A673 (cell line): ENCODE measurements around the gene CYP4B1. TPM values are rescaled to one million over a fixed set of nuclear protein-coding genes. Genes with fewer than 3 reads are reported as not detected.

ENCODE experiments used
- Bru-seq: library from RNA; stranded (reverse); fragments of 400-500 nt; gene quantifications from one replicate; lab custom pipeline; 2021; lab: Mats Ljungman, UMichigan
- BruChase-seq, 2 experiments: library from RNA; stranded (reverse); fragments of 400-500 nt; gene quantifications; one replicate each; lab custom pipeline; 2021; lab: Mats Ljungman, UMichigan
- BruUV-seq: library from RNA; stranded (reverse); fragments of 400-500 nt; replicated peaks from 2 replicates; lab custom pipeline; 2021; lab: Mats Ljungman, UMichigan
- CTCF ChIA-PET: fragments of 300-600 bp; sonication (Branson Sonifier 250); formaldehyde crosslinking; loops from one replicate; lab custom pipeline; 2022; ENCODE audit warnings: antibody characterized with exemption; lab: Charles Lee
- POLR2A ChIA-PET: fragments of 300-600 bp; sonication (Branson Sonifier 250); formaldehyde crosslinking; loops from one replicate; lab custom pipeline; 2022; ENCODE audit warnings: antibody characterized with exemption; ENCODE audit not compliant: low non-redundant PET; lab: Charles Lee
- DNase-seq: peaks from one replicate; pipeline ENCODE4 v3.0.0-alpha.2; 2015; ENCODE audit warnings: low spot score
- H3K27ac ChIP-seq: fragments of 200-600 bp; sonication (generic); 2 replicates; pipeline ENCODE4 v1.5.1; 2016; ENCODE audit warnings: mixed run types, low read depth, mild to moderate bottlenecking, mixed read lengths, antibody characterized with exemption, low read length; ENCODE audit not compliant: poor library complexity, severe bottlenecking
- H3K27me3 ChIP-seq: fragments of 200-600 bp; sonication (generic); replicated peaks from 2 replicates; pipeline ENCODE4 v1.6.1; 2017; ENCODE audit warnings: mixed run types, low read depth, mild to moderate bottlenecking, mixed read lengths, antibody characterized with exemption, low read length; ENCODE audit not compliant: insufficient read depth, poor library complexity
- H3K36me3 ChIP-seq: fragments of 200-600 bp; sonication (generic); 2 replicates; pipeline ENCODE4 v1.6.1; 2016; ENCODE audit warnings: mixed run types, mild to moderate bottlenecking, mixed read lengths, antibody characterized with exemption, low read length; ENCODE audit not compliant: insufficient read depth, poor library complexity, severe bottlenecking
- H3K4me1 ChIP-seq: fragments of 200-600 bp; sonication (generic); 2 replicates; pipeline ENCODE4 v1.6.1; 2017; ENCODE audit warnings: mixed run types, mild to moderate bottlenecking, mixed read lengths, antibody characterized with exemption, low read length; ENCODE audit not compliant: insufficient read depth, poor library complexity, severe bottlenecking
- H3K4me3 ChIP-seq: fragments of 200-600 bp; sonication (generic); 2 replicates; pipeline ENCODE4 v1.5.1; 2016; ENCODE audit warnings: low read depth, mixed run types, mild to moderate bottlenecking, mixed read lengths, low read length; ENCODE audit not compliant: poor library complexity, severe bottlenecking
- H3K9me3 ChIP-seq: fragments of 200-600 bp; sonication (generic); 2 replicates; pipeline ENCODE4 v1.6.1; 2016; ENCODE audit warnings: mixed run types, low read depth, mild to moderate bottlenecking, mixed read lengths, antibody characterized with exemption, low read length; ENCODE audit not compliant: poor library complexity, severe bottlenecking
- EZH2 ChIP-seq: fragments of 200-600 bp; sonication (generic); IDR thresholded peaks from 2 replicates; pipeline ENCODE4 v1.6.1; 2017; ENCODE audit warnings: borderline replicate concordance, low read depth, mild to moderate bottlenecking, mixed read lengths, antibody characterized with exemption, low read length; ENCODE audit not compliant: poor library complexity, severe bottlenecking
- intact Hi-C: fragments of 100-400 bp; cut with micrococcal nuclease; formaldehyde crosslinking; loops from one replicate; pipeline ENCODE4 v1.10.0; 2022; ENCODE audit not compliant: unreplicated experiment
- long read RNA-seq: library from polyadenylated mRNA; stranded (forward); transcript quantifications from one replicate; pipeline ENCODE4 v2.0.0, GENCODE V29; 2022
- total RNA-seq: library from RNA; stranded (reverse); gene quantifications from 2 replicates; pipeline ENCODE4 v1.2.3, GENCODE V29; 2021
- TF ChIP-seq, protein P1 (sequence below): fragments of 300-800, 200-600 bp; sonication (generic); conservative IDR thresholded peaks from 2 replicates; pipeline ENCODE4 v1.5.1; 2017; ENCODE audit warnings: low read depth, mild to moderate bottlenecking, antibody characterized with exemption, low read length, moderate library complexity, mixed read lengths

CYP4B1 gene
- total RNA-seq (not detected in 2 replicates), Bru-seq, nascent RNA (not detected), BruChase-seq, experiment 1, labeled RNA remaining after a 2-hour chase (not detected), BruChase-seq, experiment 2, labeled RNA remaining after a 6-hour chase (not detected)
- long read RNA-seq = 0 reads

GRCh38 chr1:46798810-46799209 is at the start of gene CYP4B1:
CYP4B1 (plus strand) TSS chr1:46799046; CDS start chr1:46799082, 36 bp downstream.
- H3K27me3 ChIP-seq = peaks cover 21% of the 10 kb centered on the region
- intact Hi-C loops = no loop called here
- H3K27ac ChIP-seq = no peak within 1 kb of the TSS
- no peaks in the 10 kb centered on the region for H3K9me3 ChIP-seq
- POLR2A ChIA-PET = no interaction called here
- no peaks in the 10 kb centered on the region for H3K36me3 ChIP-seq
- TF ChIP-seq, protein P1, sequence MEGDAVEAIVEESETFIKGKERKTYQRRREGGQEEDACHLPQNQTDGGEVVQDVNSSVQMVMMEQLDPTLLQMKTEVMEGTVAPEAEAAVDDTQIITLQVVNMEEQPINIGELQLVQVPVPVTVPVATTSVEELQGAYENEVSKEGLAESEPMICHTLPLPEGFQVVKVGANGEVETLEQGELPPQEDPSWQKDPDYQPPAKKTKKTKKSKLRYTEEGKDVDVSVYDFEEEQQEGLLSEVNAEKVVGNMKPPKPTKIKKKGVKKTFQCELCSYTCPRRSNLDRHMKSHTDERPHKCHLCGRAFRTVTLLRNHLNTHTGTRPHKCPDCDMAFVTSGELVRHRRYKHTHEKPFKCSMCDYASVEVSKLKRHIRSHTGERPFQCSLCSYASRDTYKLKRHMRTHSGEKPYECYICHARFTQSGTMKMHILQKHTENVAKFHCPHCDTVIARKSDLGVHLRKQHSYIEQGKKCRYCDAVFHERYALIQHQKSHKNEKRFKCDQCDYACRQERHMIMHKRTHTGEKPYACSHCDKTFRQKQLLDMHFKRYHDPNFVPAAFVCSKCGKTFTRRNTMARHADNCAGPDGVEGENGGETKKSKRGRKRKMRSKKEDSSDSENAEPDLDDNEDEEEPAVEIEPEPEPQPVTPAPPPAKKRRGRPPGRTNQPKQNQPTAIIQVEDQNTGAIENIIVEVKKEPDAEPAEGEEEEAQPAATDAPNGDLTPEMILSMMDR = no peak
- TF ChIP-seq EZH2 = no peak
- BruUV-seq = no TSS peak
- DNase-seq = no peak
- no peaks in the 10 kb centered on the region for H3K4me1 ChIP-seq
- H3K4me3 ChIP-seq = no peak within 1 kb of the TSS
- CTCF ChIA-PET = no interaction called here

DNA sequence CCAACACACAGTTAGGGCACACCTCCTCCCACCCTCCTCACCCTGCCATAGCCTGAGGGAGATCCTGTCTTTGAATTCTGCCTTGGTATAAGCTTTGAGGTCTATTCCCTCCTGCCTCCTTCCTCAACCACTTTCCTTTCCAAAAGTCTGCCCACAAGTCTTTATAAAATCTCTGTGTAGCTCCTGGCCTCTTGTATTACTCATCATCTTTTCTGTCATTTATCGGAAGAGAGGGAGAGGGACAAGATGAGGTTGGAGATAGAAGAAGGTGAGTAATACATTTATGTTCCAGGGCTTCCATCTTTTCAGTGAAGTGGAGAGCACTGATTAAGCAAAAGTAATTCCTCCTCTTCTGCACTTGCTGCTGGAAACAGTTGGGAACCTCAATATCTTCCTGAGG is 49.4 kb upstream of the CYP4B1 start:
- TF ChIP-seq, protein P1 = no peak
- TF ChIP-seq EZH2 = no peak
- no peaks in the 10 kb centered on the region for H3K9me3 ChIP-seq
- no peaks in the 10 kb centered on the region for H3K36me3 ChIP-seq
- POLR2A ChIA-PET = no interaction called here
- CTCF ChIA-PET = no interaction called here
- intact Hi-C loops = loop anchor here (10.0 kb wide), 1 partner anchor 245 kb away; no protein-coding TSS in a partner anchor
- no peak overlapping the region for H3K4me3 ChIP-seq
- BruUV-seq = no TSS peak
- H3K4me1 ChIP-seq = no peaks in the 10 kb centered on the region
- H3K27ac ChIP-seq = no peak overlapping the region
- DNase-seq = no peak
- H3K27me3 ChIP-seq = peaks cover 43% of the 10 kb centered on the region

- CTCF ChIA-PET = no interaction called here
- POLR2A ChIA-PET = no interaction called here
- Histone ChIP-seq H3K36me3 (no peaks in the 10 kb centered on the region), H3K4me1 (no peaks in the 10 kb centered on the region), H3K27me3 (peaks cover 39% of the 10 kb centered on the region), H3K27ac (no peak overlapping the region), H3K4me3 (no peak overlapping the region), H3K9me3 (no peaks in the 10 kb centered on the region)
- no peak for DNase-seq
- intact Hi-C loops = loop anchor here (10.0 kb wide), 1 partner anchor 245 kb away; no protein-coding TSS in a partner anchor
- TF ChIP-seq, protein P1 = no peak
- TF ChIP-seq EZH2 = no peak
- no TSS peak for BruUV-seq
These were observed 48.9 kb upstream of the CYP4B1 start for GRCh38 chr1:46749921-46750404.
